ENCODE data around the gene SUSD1.

SUSD1 gene

DNA sequence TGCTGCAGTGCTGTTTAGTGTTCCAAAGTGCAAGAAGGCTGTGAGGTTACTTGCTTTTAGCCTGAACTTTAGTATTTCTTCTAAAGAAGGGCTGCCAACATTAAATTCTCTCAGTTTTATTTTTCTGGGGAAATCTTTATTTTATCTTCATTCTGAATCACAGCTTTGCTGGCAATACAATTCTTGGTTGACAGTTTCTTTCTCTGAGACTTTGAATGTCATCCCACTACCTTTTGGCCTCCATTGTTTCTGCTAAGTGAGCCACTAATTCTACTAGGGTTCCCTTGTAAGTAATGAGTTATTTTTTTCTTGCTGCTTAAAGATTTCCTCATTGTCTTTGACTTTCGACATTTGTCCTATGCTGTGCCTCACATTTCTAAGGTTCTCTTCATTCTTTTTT, 32.4 kb upstream of the SUSD1 start:
- Histone ChIP-seq H3K36me3 (ENCODE audit: control insufficient read depth in 1 of 2, insufficient read depth in 2 of 2, low read depth in 1 of 2, low read length in 2 of 2) (peaks cover 24 to 58% of the 10 kb centered on the region in 2 experiments), H2BK15ac (ENCODE audit: low read depth, poor library complexity, severe bottlenecking) (no peak overlapping the region), H4K8ac (ENCODE audit: low read length) (no peak overlapping the region), H3K27ac (ENCODE audit: low read length, poor library complexity, severe bottlenecking) (no peak overlapping the region), H3K9me3 (ENCODE audit: control insufficient read depth, low read length) (peaks cover 25% of the 10 kb centered on the region), H2BK12ac (ENCODE audit: low read length in 2 of 2) (no peak overlapping the region), H3K23ac (ENCODE audit: low read length in 2 of 2) (no peak overlapping the region), H4K91ac (ENCODE audit: low read length) (no peak overlapping the region), H3K27me3 (ENCODE audit: control insufficient read depth in 1 of 2, insufficient read depth in 1 of 2, low read length in 2 of 2) (no peaks in the 10 kb centered on the region), H2AK5ac (ENCODE audit: low read length, severe bottlenecking) (no peak overlapping the region), H2AFZ (ENCODE audit: low read depth, low read length) (no peak overlapping the region), H3K4ac (ENCODE audit: low read depth in 1 of 2, low read length in 2 of 2) (no peak overlapping the region), H2BK120ac (ENCODE audit: low read depth, low read length) (no peak overlapping the region), H3K79me1 (replicated peaks; ENCODE audit: low read length, poor library complexity, severe bottlenecking) (peaks cover 8% of the 10 kb centered on the region), H3K18ac (ENCODE audit: low read depth in 1 of 2, low read length in 2 of 2) (no peak overlapping the region), H3K14ac (ENCODE audit: low read length in 2 of 2) (no peak overlapping the region), H2BK5ac (ENCODE audit: low read depth, low read length, poor library complexity, severe bottlenecking) (no peak overlapping the region), H3K4me1 (ENCODE audit: control insufficient read depth, insufficient read depth, low read depth, low read length) (peaks cover 5% of the 10 kb centered on the region), H3K9ac (ENCODE audit: low read length) (no peak overlapping the region), H3K4me2 (ENCODE audit: low read length, poor library complexity, severe bottlenecking) (no peak overlapping the region), H3K4me3 (ENCODE audit: insufficient read depth in 1 of 2, low read depth in 1 of 2, low read length in 2 of 2) (no peak overlapping the region)
- WGBS: no CpG with 5 or more reads among the region's 1 CpG
- no peak for DNase-seq

GRCh38 chr9:112203536-112203935, 28.4 kb upstream of the SUSD1 start:
- peak overlapping the region; percentile 49 for H3K27ac ChIP-seq (ENCODE audit: low read length, poor library complexity, severe bottlenecking)
- peaks cover 21% of the 10 kb centered on the region for H3K9me3 ChIP-seq (ENCODE audit: control insufficient read depth, low read length)
- WGBS: 0% methylated on average over 2 of the region's 2 CpGs
- H2BK5ac ChIP-seq (ENCODE audit: low read depth, low read length, poor library complexity, severe bottlenecking): no peak overlapping the region
- no peak overlapping the region for H3K4ac ChIP-seq (ENCODE audit: low read depth in 1 of 2, low read length in 2 of 2)
- H3K18ac ChIP-seq (ENCODE audit: low read depth in 1 of 2, low read length in 2 of 2): no peak overlapping the region
- H3K4me3 ChIP-seq (ENCODE audit: insufficient read depth in 1 of 2, low read depth in 1 of 2, low read length in 2 of 2): no peak overlapping the region
- peak overlapping the region; percentile 24 for H3K9ac ChIP-seq (ENCODE audit: low read length)
- H4K8ac ChIP-seq (ENCODE audit: low read length): no peak overlapping the region
- H3K14ac ChIP-seq (ENCODE audit: low read length in 2 of 2): no peak overlapping the region
- no peak overlapping the region for H3K4me2 ChIP-seq (ENCODE audit: low read length, poor library complexity, severe bottlenecking)
- H3K79me1 ChIP-seq (replicated peaks; ENCODE audit: low read length, poor library complexity, severe bottlenecking): peaks cover 4% of the 10 kb centered on the region
- H2AFZ ChIP-seq (ENCODE audit: low read depth, low read length): no peak overlapping the region
- no peaks in the 10 kb centered on the region for H3K27me3 ChIP-seq (ENCODE audit: control insufficient read depth in 1 of 2, insufficient read depth in 1 of 2, low read length in 2 of 2)
- H4K91ac ChIP-seq (ENCODE audit: low read length): no peak overlapping the region
- H2BK12ac ChIP-seq (ENCODE audit: low read length in 2 of 2): no peak overlapping the region
- H2BK120ac ChIP-seq (ENCODE audit: low read depth, low read length): no peak overlapping the region
- no peak overlapping the region for H3K23ac ChIP-seq (ENCODE audit: low read length in 2 of 2)
- H3K36me3 ChIP-seq (ENCODE audit: control insufficient read depth in 1 of 2, insufficient read depth in 2 of 2, low read depth in 1 of 2, low read length in 2 of 2): peaks cover 6 to 28% of the 10 kb centered on the region in 2 experiments
- H3K4me1 ChIP-seq (ENCODE audit: control insufficient read depth, insufficient read depth, low read depth, low read length): peaks cover 5% of the 10 kb centered on the region
- peak; percentile 66 for DNase-seq
- no peak overlapping the region for H2AK5ac ChIP-seq (ENCODE audit: low read length, severe bottlenecking)
- no peak overlapping the region for H2BK15ac ChIP-seq (ENCODE audit: low read depth, poor library complexity, severe bottlenecking)

DNA sequence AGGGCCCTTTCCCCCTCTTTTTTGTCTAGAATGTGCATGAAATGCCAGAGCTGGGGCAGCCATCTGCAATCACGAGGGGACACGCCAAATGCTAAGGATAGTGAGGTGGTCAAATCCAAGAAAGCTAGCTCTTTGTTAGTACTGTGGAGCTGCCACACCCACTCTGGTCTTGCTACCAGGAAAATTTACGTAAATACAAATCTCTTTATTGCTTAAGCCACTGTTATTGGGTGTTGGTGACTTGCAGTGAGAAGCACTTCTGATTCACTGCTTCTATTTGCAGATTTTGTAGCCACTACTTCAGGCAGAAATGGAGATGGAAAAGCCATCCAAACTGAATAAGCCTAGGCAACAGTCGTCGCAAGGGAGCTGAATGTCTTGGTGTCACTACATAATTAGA, 25.6 kb upstream of the SUSD1 start:
- Histone ChIP-seq H2BK120ac (ENCODE audit: low read depth, low read length) (no peak overlapping the region), H2BK5ac (ENCODE audit: low read depth, low read length, poor library complexity, severe bottlenecking) (no peak overlapping the region), H3K18ac (ENCODE audit: low read depth in 1 of 2, low read length in 2 of 2) (no peak overlapping the region), H4K8ac (ENCODE audit: low read length) (no peak overlapping the region), H3K79me1 (replicated peaks; ENCODE audit: low read length, poor library complexity, severe bottlenecking) (peaks cover 3% of the 10 kb centered on the region), H3K36me3 (ENCODE audit: control insufficient read depth in 1 of 2, insufficient read depth in 2 of 2, low read depth in 1 of 2, low read length in 2 of 2) (peaks cover 3 to 4% of the 10 kb centered on the region in 2 experiments), H3K4ac (ENCODE audit: low read depth in 1 of 2, low read length in 2 of 2) (no peak overlapping the region), H2BK15ac (ENCODE audit: low read depth, poor library complexity, severe bottlenecking) (no peak overlapping the region), H3K4me2 (ENCODE audit: low read length, poor library complexity, severe bottlenecking) (no peak overlapping the region), H2BK12ac (ENCODE audit: low read length in 2 of 2) (no peak overlapping the region), H2AK5ac (ENCODE audit: low read length, severe bottlenecking) (no peak overlapping the region), H3K27ac (ENCODE audit: low read length, poor library complexity, severe bottlenecking) (no peak overlapping the region), H3K4me1 (ENCODE audit: control insufficient read depth, insufficient read depth, low read depth, low read length) (peaks cover 2% of the 10 kb centered on the region), H3K27me3 (ENCODE audit: control insufficient read depth in 1 of 2, insufficient read depth in 1 of 2, low read length in 2 of 2) (no peaks in the 10 kb centered on the region), H3K9ac (ENCODE audit: low read length) (no peak overlapping the region), H2AFZ (ENCODE audit: low read depth, low read length) (no peak overlapping the region), H3K9me3 (ENCODE audit: control insufficient read depth, low read length) (no peaks in the 10 kb centered on the region), H3K4me3 (ENCODE audit: insufficient read depth in 1 of 2, low read depth in 1 of 2, low read length in 2 of 2) (no peak overlapping the region), H3K23ac (ENCODE audit: low read length in 2 of 2) (no peak overlapping the region), H3K14ac (ENCODE audit: low read length in 2 of 2) (no peak overlapping the region), H4K91ac (ENCODE audit: low read length) (no peak overlapping the region)
- 90% methylated on average over 4 of the region's 5 CpGs for WGBS
- DNase-seq: no peak

GRCh38 chr9:112198646-112199045, 23.5 kb upstream of the SUSD1 start:
- no peak overlapping the region for H3K18ac ChIP-seq (ENCODE audit: low read depth in 1 of 2, low read length in 2 of 2)
- no peak overlapping the region for H3K4ac ChIP-seq (ENCODE audit: low read depth in 1 of 2, low read length in 2 of 2)
- DNase-seq: no peak
- H2AK5ac ChIP-seq (ENCODE audit: low read length, severe bottlenecking): no peak overlapping the region
- H3K79me1 ChIP-seq (replicated peaks; ENCODE audit: low read length, poor library complexity, severe bottlenecking): peaks cover 3% of the 10 kb centered on the region
- H3K27ac ChIP-seq (ENCODE audit: low read length, poor library complexity, severe bottlenecking): peak overlapping the region; percentile 25
- H3K9ac ChIP-seq (ENCODE audit: low read length): no peak overlapping the region
- no peaks in the 10 kb centered on the region for H3K9me3 ChIP-seq (ENCODE audit: control insufficient read depth, low read length)
- H2BK15ac ChIP-seq (ENCODE audit: low read depth, poor library complexity, severe bottlenecking): no peak overlapping the region
- H3K4me3 ChIP-seq (ENCODE audit: insufficient read depth in 1 of 2, low read depth in 1 of 2, low read length in 2 of 2): no peak overlapping the region
- H2BK12ac ChIP-seq (ENCODE audit: low read length in 2 of 2): no peak overlapping the region
- H3K36me3 ChIP-seq (ENCODE audit: control insufficient read depth in 1 of 2, insufficient read depth in 2 of 2, low read depth in 1 of 2, low read length in 2 of 2): peaks cover 0 to 3% of the 10 kb centered on the region in 2 experiments
- no peak overlapping the region for H2BK5ac ChIP-seq (ENCODE audit: low read depth, low read length, poor library complexity, severe bottlenecking)
- peaks cover 2% of the 10 kb centered on the region for H3K4me1 ChIP-seq (ENCODE audit: control insufficient read depth, insufficient read depth, low read depth, low read length)
- no peak overlapping the region for H2BK120ac ChIP-seq (ENCODE audit: low read depth, low read length)
- no peak overlapping the region for H4K8ac ChIP-seq (ENCODE audit: low read length)
- no peak overlapping the region for H3K14ac ChIP-seq (ENCODE audit: low read length in 2 of 2)
- H3K27me3 ChIP-seq (ENCODE audit: control insufficient read depth in 1 of 2, insufficient read depth in 1 of 2, low read length in 2 of 2): no peaks in the 10 kb centered on the region
- 63% methylated on average over 4 of the region's 4 CpGs for WGBS
- no peak overlapping the region for H3K23ac ChIP-seq (ENCODE audit: low read length in 2 of 2)
- no peak overlapping the region for H3K4me2 ChIP-seq (ENCODE audit: low read length, poor library complexity, severe bottlenecking)
- no peak overlapping the region for H4K91ac ChIP-seq (ENCODE audit: low read length)
- no peak overlapping the region for H2AFZ ChIP-seq (ENCODE audit: low read depth, low read length)
